NCI-H2227 (cell line): Measurements from ENCODE around the gene DMRTC2.
A peak's percentile ranks its signal among the peaks of the same experiment; 100 is the strongest.
"Not testable (repeated sequence)": the region's sequence is repeated elsewhere in the genome, so short reads cannot be mapped to it uniquely, and the experiment has no call there.

Source experiments
- DNase-seq: peaks from one replicate; lab custom pipeline; 2025; ENCODE audit not compliant: unreplicated experiment; lab: John Stamatoyannopoulos, UW

Gene DMRTC2

DNA sequence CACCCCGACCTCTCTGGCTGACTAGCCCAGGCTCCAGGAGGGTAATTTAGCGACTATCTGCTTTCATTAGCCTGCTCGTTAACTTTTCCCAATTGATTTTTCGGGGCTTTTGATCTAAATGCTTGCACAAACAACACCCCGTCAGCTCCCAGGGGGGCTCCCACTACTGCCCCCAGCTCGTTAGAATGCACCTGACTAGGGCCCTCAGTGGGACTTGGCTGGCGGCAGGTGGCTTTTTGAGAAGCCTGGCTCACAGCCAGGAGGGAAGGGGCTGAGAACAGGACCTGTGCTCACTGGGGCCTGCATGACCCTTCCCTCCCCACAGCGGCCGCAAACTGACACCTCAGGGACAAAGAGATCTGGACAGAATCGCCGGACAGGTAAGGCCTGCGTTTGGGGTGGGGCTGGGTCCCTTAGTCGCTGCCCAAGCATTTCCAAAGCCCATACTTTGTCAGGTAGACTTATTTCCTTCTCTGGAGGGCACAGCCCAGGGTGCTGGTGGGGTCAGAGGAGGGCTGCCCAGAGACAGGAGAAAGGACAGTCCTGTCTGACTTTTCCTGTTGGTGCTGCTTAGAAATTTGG, 24.6 kb downstream of the DMRTC2 start:
- DNase-seq, result peak; percentile 55

DNA sequence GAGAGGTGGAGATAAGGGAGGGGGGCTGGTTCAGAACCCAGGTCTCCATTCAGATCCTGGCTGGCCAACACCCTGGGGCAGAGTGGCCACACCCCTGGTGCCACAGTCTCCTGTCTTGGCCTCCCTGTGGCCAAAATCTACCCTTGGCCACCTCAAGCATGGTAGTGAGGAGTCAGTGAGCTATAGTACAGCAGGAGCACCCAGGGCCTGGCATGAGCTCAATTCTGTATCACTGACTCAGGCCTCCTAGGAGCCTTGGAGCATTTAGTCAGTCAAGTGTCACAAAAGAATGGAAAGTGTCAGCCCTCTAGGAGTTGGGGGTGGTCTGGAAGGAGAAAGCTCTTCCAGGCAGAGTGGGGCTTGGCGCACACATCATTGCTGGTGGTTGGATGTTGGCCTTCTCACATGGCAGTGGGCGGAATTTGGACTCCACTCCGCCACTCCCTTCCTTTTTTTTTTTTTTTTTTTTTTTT, 25.6 kb downstream of the DMRTC2 start:
- peak; percentile 45 for DNase-seq

DNA sequence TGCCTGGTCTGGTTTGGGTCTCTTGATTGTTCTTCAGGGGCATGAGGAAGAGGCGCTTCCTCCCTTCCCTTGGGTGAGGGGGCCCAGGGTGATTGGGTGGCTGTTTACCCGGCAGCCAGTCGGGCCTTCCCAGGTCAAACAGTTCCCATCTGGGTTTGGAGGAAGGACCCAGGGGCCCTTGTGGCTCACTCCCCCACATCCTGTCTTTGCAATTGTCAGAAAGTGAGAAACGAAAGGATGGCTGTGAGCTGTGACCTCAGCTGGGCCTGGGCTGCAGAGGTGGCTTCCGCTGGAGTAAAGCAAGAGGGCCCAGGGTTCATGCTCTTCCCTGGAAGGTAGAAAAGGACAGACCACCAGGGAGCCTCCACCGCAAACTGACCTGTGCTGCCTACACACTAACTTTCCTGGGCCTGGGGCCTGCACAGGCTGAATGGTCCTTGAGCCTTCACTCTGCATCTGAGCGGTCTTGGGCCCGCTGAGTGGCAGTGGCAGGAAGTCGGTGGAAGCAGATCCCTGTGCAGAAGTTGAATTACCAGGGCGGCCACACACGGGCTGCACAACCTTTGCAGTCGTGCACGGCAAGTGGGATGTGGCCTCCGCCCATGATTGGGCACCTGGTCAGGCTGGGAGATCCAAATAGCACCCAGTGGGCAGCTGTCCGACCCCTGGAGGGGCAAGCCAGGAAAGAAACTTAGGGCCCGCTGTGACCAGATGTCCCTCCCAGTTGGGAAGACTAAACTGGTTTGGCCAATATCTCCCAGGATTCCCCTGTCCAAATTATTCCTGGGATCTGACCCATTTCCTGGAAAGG, 26.9 kb downstream of the DMRTC2 start:
- no peak for DNase-seq

DNA sequence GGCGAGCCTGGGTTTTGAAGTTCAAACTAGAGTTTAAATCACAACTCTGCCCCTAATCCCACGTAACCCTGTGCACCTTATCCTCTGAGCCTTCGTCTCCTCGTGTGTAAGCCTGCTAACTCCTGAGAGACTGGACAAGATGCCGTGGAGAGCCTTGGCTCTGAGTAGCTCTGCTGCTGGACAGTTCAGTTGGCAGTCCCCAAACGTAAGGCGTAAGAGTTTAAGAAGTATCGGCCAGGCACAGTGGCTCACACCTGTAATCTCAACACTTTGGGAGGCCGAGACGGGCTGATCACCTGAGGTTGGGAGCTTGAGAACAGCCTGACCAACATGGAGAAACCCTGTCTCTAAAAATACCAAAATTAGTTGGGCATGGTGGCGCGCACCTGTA, 27.5 kb downstream of the DMRTC2 start:
- DNase-seq, result no peak

DNA sequence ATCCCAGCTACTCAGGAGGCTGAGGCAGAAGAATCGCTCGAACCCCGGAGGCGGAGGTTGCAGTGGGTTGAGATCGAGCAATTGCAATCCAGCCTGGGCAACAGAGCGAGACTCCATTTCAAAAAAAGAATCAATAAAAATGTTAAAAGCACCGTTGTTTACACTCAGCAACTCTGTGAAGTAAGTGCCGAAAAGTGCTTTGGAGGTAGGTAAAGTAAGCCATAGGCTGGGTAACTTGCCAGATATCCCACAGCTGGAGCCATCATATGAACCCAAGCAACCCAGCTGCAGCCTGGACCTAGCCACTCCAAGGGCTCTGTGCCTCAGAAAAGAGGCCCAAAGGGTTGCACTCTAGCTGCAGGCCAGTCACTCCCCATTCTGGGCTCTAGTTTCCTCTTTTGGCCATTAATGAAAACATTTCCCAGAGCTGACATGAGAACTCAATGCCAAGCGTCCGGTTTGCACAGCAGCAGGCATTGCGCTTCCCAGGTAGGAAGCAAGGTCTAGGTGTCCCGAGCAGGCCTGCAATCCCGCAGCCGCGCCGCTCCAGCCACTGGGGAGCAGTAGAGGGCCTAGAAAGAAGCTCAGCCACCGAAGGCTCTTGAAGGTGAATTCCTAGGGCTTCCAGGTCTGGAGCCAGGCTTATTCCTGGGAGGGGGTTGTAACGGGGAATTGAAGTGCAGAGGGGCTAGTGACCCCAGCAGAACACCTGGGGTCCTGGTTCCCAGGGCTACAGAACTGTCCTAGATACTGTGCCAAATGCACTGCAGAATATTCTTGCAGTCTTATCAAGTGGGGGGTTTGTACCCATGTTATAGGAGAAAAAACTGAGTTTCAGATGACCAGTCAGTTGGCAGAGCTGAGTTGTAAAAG, 28.2 kb downstream of the DMRTC2 start:
- peak; percentile 91 for DNase-seq

DNA sequence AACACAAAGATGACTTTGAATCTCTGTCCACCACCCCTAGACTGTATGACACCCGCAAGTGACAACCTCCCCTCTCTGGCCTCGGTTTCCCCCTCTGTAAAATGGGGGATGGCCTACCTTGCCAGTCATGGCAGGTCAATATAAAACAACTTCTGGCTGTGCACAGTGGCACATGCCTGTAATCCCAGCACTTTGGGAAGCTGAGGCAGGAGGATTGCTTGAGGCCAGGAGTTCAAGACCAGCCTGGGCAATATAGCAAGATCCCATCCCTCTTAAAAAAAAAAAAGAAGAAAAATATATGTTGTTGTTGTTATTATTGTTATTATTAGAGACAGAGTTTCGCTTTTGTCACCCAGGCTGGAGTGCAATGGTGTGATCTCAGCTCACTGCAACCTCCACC, 31.1 kb downstream of the DMRTC2 start:
- not testable (repeated sequence) for DNase-seq

DNA sequence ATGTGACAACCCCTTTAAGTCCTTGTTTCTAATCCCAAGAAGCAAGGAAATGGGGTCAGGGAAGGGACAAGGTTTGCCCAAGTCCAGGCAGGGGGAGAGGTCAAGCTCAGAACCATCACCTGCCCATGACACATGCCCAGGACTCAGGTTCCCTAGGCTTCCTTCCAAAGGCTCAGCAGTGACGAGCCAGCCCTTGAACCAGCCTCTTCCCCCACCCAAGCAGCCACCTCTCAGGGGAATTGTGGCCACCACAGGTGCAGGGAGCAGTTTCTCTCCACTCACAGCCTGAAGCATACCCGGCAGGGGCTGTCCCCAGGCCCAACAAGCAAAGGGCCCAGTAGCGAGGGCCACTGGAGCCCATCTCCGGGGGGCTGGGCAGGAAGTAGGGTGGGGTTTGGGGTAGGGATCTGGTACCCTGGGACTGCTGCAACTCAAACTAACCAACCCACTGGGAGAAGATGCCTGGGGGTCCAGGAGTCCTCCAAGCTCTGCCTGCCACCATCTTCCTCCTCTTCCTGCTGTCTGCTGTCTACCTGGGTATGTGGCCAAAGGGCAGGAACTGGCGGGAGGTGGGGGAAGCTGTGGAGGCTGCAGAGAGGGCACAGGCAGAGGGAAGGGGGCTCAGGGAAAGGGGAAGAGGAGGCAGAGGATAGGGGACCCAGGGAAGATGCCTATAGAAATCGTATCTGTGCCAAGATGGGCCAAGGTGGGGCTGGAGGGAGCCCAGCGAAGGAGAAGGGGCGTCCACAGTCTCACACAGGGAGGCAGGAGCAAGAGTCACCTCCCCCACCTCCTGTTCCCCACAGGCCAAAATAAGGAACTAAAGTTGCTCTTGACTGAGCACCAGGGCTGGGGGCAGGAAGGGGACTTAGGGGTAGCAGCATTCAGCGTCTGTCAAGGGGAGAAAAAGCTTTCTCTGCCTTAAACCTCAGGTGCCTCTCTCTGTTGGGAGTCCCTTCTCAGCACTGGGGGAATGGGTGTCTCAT, 32.3 kb downstream of the DMRTC2 start, which contains the start of gene CD79A:
Gene CD79A (plus strand): TSS at position 433 of the 986 bp plus-strand sequence. CDS start 26 bp downstream, at position 459.
- no peak for DNase-seq

DNA sequence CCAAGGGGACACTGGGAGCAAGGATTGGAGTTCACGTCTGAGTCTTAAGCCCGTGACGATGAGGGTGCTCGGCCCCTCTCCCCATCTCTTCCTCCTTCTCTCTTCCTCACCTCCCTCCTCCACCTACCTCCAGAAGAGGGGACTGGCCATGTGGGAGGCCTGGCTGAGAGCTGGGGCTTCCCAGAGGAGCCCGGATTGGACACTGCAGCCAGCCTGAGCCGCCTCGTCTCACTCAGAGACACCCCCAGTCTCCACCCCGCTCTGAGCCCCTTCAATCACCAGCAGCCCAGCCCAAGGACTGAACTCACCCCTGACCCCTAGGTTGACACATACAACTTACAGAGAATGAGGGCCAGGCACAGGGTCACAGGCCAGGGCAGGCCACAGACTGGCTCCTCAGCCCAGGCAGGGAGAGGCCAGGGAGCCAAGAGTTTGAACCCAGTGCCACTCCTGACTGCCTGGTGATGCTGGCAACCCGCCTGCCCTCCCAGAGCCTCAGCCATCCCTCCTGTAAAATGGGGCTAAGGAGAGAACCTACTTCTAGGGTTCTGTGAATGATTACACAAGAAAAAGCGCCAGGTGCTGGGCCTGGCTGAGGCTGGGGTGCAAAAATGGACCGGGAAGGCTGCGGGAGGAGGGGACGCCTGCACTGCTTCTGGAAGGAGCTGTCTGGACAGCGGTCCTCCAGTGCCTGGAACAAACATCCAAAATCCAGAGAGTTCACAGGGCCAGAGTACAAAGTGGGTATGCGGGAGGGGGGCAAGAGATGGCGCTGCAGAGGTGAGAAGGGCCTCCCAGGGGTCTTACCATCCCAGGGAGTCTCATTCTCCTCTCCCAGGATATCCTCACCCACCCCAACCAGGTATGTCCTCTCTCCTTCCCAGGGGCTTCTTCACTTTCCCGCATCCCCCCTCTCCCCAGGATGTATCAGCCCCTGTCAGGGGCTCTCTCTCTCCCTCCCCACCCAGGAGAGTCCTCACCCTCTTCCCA, 33.4 kb downstream of the DMRTC2 start:
- no peak for DNase-seq

DNA sequence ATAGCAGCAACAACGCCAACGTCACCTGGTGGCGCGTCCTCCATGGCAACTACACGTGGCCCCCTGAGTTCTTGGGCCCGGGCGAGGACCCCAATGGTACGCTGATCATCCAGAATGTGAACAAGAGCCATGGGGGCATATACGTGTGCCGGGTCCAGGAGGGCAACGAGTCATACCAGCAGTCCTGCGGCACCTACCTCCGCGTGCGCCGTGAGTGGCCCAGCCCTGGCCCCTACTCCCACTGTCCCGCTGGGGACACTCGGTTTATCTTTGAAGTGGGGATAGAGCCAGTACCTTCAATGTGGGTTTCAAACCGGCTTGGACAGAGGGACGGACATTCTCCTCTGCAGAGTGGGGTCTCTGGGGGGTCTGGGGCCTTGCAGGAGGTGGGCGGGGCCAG, 34.2 kb downstream of the DMRTC2 start:
- no peak for DNase-seq

DNA sequence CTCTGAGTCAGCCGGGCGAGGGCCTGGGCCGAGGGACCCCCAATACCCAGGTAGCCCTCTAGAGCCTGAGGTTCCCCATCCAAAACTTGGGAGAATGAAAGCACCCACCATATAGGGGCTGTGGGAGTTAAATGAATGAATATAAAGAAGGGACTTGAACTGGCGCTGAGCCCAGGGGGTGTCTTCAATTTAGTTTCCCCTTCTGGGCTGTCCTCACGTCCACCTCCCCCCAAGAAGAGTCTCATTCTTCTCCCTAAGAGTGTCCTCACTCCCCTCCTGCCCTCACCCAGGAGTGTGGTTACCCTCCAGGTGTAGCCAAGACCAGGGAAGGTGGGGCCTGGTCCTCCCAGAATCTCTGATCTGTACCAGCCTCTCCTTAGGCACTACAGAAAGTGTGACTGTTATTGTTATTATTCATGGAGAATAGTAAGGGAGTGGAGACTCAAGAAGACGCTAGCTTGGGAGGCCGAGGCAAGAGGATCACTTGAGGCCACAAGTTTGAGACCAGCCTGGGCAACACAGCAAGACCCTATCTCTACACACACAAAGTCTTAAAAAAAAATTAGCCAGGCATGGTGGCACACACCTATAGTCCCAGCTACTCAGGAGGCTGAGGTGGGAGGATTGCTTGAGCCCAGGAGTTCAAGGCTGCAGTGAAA, 35.0 kb downstream of the DMRTC2 start:
- DNase-seq, result no peak

DNA sequence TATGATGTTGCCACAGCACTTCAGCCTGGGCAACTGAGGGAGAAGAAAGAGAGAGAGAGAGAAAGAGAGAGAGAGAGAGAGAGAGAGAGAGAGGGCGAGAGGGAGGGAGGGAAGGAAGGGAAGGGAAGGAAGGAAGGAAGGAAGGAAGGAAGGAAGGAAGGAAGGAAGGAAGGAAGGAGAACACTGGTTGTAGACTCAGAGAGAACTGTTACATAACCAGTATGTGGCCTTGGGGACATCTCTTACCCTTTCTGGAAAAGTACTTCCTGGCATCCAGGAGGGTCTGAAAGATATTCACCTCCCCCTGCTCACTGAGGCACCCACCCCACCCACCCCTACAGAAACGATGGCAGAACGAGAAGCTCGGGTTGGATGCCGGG, 35.5 kb downstream of the DMRTC2 start:
- DNase-seq, result no peak

DNA sequence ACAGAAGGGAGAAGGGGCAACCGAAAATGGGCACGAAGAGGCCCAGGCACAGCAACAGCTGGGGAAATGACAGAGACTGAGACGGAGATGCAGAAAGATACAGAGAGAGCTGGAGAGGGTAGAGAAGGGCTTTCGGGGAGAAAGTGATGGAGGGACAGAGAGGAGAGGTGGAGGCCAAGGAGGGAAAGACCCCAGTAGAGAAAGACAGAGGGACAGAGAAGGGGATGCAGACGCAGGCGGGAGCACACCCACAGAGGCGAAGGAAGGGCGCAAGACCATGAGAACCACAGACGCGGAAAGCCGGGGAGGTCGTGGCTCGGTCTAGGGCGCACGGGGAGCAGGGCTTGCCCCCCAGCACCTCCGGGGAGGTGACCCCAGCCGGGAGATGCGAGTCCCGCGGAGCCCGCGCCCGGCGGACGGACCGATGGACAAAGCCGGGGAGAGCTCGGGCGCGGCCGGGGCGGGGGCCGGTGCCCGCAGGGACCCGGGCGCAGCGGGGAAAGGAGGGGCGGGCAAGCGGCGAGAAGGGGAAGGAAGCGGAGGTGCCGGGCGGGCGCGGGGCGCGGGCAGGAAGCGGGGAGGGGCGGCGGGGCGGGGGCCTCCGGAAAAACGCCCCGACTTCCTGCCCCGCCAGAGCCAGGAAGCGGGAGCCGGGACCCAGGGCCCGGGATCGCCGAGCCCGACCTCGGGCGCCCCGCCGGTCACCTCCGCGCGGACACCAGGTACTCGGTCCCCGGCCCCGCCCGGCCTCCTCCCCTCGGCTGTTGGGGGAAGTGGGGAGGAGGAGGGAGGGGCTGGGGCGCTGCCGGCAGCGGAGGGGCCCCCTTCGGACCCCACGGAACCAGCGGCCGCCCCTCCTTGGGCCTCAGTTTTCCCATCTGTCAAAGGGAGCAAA, 38.0 kb downstream of the DMRTC2 start, which contains the start of gene ARHGEF1:
Gene ARHGEF1 (plus strand): TSS at position 617 of the 895 bp plus-strand sequence. CDS start 4,899 bp downstream, outside the sequence.
- peak; percentile 66 for DNase-seq

DNA sequence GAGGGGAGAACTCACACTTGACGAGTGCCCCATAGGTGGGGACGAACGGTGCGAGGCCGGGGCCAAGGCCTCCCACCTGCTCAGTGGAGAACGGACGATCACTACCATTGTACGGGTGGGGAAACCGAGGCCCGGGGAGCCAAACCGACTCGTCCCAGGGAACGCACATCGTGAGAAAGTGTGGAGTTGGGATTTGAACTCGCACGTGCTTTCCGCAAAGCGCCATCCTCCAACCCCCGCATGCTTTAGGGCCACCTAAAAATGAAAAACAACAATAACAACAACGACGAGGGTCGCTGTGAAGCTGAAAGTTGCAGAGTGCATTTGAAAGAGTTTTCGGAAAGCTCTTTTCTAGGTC, 38.6 kb downstream of the DMRTC2 start:
- DNase-seq, result no peak

DNA sequence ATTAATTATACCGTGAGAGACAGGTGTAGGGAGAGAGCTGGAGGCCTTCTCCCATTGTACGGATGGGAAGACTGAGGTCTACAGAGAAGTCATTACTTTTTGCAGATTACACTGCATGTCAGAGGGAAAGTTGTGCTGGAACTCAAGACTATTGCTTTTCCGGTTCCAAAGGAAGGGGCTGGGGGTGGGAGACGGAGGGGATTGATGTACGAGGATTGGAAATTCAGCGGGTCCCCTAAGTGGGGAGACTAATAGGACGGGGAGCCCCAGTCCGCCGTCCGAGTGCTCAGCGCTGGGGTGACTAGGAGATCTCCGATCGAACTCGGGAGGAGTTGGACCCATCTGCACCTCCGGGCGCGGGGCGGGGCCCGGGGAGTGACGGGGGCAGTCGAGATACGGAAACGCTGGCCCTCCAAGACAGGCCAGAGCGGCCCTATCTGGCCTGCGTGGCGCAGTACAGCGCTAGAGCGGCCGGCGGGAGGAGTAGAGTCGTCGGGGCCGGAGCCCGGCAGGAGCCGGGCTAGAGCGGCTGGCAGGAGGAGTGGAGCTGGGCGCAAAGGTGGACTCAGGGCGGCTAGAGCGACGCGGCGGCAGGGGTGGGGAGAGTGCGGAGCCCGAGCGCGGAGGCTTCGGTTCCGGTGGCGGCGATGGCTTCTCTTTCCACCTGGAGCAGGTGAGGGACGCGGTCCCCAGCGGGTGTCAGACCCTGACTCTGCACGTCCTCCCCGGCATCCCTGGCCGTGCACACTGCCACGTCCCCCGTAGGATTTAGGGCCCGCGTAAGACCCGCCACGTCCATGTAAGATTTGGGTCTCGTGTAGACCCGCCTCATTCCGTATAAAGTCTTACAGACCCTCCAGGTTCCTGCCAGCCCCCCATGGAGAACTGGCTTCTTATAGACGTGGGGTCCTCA, 39.2 kb downstream of the DMRTC2 start:
- DNase-seq, result peak; percentile 100

DNA sequence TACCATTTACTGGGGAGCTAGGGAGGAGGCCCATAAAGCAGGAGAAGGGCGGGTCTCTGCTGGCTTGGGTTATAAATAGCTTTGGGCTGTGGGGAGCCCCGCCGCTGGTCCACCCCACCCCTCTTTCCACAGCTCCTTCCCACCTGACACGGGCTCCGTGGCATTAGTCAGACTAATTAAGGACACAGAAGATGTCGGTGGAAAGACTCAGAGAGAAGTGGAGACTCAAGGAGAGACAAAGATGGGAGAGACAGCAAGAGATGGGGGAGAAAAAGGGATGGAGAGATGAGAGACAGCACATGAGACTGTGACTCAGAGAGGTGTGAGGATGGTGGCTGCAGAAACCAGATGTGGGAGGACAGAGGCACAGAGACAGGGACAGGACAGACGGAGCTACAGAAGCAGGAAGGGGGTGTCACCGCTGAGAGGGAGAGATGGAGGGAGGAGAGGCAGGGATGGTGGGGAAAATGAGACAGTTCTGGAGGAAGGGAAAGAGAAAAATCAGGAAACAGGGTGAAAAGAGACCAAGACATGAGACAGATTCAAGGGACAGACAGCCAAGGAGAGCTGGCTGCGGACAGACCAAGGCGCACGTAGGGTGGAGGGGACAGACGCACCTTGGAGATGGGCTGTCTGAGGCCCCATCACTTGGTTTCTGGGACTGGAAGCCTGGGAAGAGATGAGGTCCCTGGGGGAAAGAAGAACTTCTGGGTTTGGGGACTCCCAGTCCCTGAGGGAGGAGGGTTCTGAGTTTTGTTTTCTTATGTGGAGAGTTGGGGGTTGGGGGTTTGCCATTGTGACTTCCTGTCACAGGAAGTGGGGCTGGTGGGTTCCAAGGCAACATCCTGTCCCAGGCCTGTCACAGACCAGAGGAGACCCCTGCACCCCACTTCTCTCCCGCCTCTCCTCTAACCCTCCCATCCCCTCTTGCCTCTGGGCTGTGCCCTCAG, 42.2 kb downstream of the DMRTC2 start:
- no peak for DNase-seq
